Stimulated activated CD8-positive, alpha-beta memory T cell treated with anti-CD3 and anti-CD28 coated beads, Interleukin-2, amount 100 ng/mL, for 1 hour (primary cell): ENCODE results near the gene ZBTB34.
"Not testable (repeated sequence)": the region's sequence is repeated elsewhere in the genome, so short reads cannot be mapped to it uniquely, and the experiment has no call there.

ENCODE experiments used
- DNase-seq, 2 donors: peaks; one replicate each; pipeline ENCODE4 v3.0.0-alpha.2; 2020; ENCODE audit warnings: low read depth in 2 of 2

Gene ZBTB34

GRCh38 chr9:126860077-126860756, at the start of gene ZBTB34:
ZBTB34 (plus strand) TSS chr9:126860639; CDS start chr9:126879400, 18,761 bp downstream.
- DNase-seq, result peak; percentile 55 to 65

- DNase-seq, result no peak
Observed at GRCh38 chr9:126813072-126813471, 47.4 kb upstream of the ZBTB34 start.

- no peak for DNase-seq
Observed at GRCh38 chr9:126814091-126814490, 46.3 kb upstream of the ZBTB34 start.

- not testable (repeated sequence) for DNase-seq
Observed at GRCh38 chr9:126817615-126818014, 42.8 kb upstream of the ZBTB34 start.

GRCh38 chr9:126818482-126818881, 42.0 kb upstream of the ZBTB34 start:
- no peak for DNase-seq

- no peak for DNase-seq
Observed at GRCh38 chr9:126819482-126819881, 41.0 kb upstream of the ZBTB34 start.

GRCh38 chr9:126822278-126822677, 38.2 kb upstream of the ZBTB34 start:
- DNase-seq, result no peak

GRCh38 chr9:126822873-126823272, 37.6 kb upstream of the ZBTB34 start:
- DNase-seq, result no peak

- DNase-seq, result not testable (repeated sequence)
Observed at GRCh38 chr9:126824052-126824451, 36.4 kb upstream of the ZBTB34 start.

- DNase-seq, result no peak
Observed at GRCh38 chr9:126827227-126827626, 33.2 kb upstream of the ZBTB34 start.

GRCh38 chr9:126829035-126829434, 31.4 kb upstream of the ZBTB34 start:
- no peak for DNase-seq

GRCh38 chr9:126830827-126831226, 29.6 kb upstream of the ZBTB34 start:
- DNase-seq, result no peak

GRCh38 chr9:126832440-126832839, 28.0 kb upstream of the ZBTB34 start:
- no peak for DNase-seq

GRCh38 chr9:126833020-126833419, 27.4 kb upstream of the ZBTB34 start:
- DNase-seq, result no peak

- DNase-seq, result no peak
Observed at GRCh38 chr9:126833710-126834345, 26.6 kb upstream of the ZBTB34 start.

GRCh38 chr9:126834672-126835071, 25.8 kb upstream of the ZBTB34 start:
- DNase-seq, result no peak

- DNase-seq, result no peak
Observed at GRCh38 chr9:126836216-126836615, 24.2 kb upstream of the ZBTB34 start.

GRCh38 chr9:126838055-126838811, 22.2 kb upstream of the ZBTB34 start:
- no peak for DNase-seq

- no peak for DNase-seq
Observed at GRCh38 chr9:126838895-126839294, 21.5 kb upstream of the ZBTB34 start.

- DNase-seq, result no peak
Observed at GRCh38 chr9:126839301-126839700, 21.1 kb upstream of the ZBTB34 start.

- DNase-seq, result no peak
Observed at GRCh38 chr9:126842220-126842842, 18.1 kb upstream of the ZBTB34 start.
